ENCODE measurements around the gene FAM241A.

- TF ChIP-seq POLR2A (IDR thresholded peaks at IDR 0.05; ENCODE audit: low read length) (no peak), GATA1 (IDR thresholded peaks at IDR 0.05; ENCODE audit: low read depth, low read length) (no peak)
These were observed 1.2 kb downstream of the FAM241A start for GRCh38 chr4:112146502-112146813.
